ENCODE data around the gene PACS1.

Gene PACS1

GRCh38 chr11:66050581-66051231, 19.4 kb upstream of the PACS1 start:
- DNase-seq (ENCODE audit: low read depth): no peak

GRCh38 chr11:66051371-66051765, 18.7 kb upstream of the PACS1 start:
- DNase-seq (ENCODE audit: low read depth): no peak

- DNase-seq (ENCODE audit: low read depth): peak; percentile 92
Measured at GRCh38 chr11:66051766-66052663, 18.1 kb upstream of the PACS1 start, which contains the start of gene SF3B2. TSS of gene SF3B2 (plus strand) at chr11:66052364. CDS start at chr11:66052385, 21 bp downstream.

- no peak for DNase-seq (ENCODE audit: low read depth)
Measured at GRCh38 chr11:66052664-66052982, 17.4 kb upstream of the PACS1 start.

- no peak for DNase-seq (ENCODE audit: low read depth)
Measured at GRCh38 chr11:66055021-66055420, 15.1 kb upstream of the PACS1 start.

GRCh38 chr11:66056501-66056900, 13.6 kb upstream of the PACS1 start:
- DNase-seq (ENCODE audit: low read depth): no peak

GRCh38 chr11:66059966-66060680, 9.9 kb upstream of the PACS1 start:
- no peak for DNase-seq (ENCODE audit: low read depth)

- DNase-seq (ENCODE audit: low read depth): no peak
Measured at GRCh38 chr11:66061268-66061667, 8.8 kb upstream of the PACS1 start.

GRCh38 chr11:66062408-66062807, 7.7 kb upstream of the PACS1 start:
- DNase-seq (ENCODE audit: low read depth): no peak

GRCh38 chr11:66063900-66064299, 6.2 kb upstream of the PACS1 start:
- DNase-seq (ENCODE audit: low read depth): no peak

- no peak for DNase-seq (ENCODE audit: low read depth)
Measured at GRCh38 chr11:66064571-66064970, 5.5 kb upstream of the PACS1 start.

GRCh38 chr11:66066751-66067150, 3.3 kb upstream of the PACS1 start:
- DNase-seq (ENCODE audit: low read depth): no peak

- no peak for DNase-seq (ENCODE audit: low read depth)
Measured at GRCh38 chr11:66067640-66068039, 2.4 kb upstream of the PACS1 start.

- DNase-seq (ENCODE audit: low read depth): peak; percentile 44
Measured at GRCh38 chr11:66068154-66068821, 1.8 kb upstream of the PACS1 start.

- DNase-seq (ENCODE audit: low read depth): peak; percentile 57
Measured at GRCh38 chr11:66068923-66069714, 953 bp upstream of the PACS1 start.

GRCh38 chr11:66070604-66071380, 720 bp downstream of the PACS1 start:
- no peak for DNase-seq (ENCODE audit: low read depth)

- DNase-seq (ENCODE audit: low read depth): no peak
Measured at GRCh38 chr11:66071381-66071801, 1.3 kb downstream of the PACS1 start.

- DNase-seq (ENCODE audit: low read depth): no peak
Measured at GRCh38 chr11:66072081-66072480, 2.0 kb downstream of the PACS1 start.

GRCh38 chr11:66072518-66072917, 2.4 kb downstream of the PACS1 start:
- DNase-seq (ENCODE audit: low read depth): no peak

GRCh38 chr11:66073669-66074068, 3.6 kb downstream of the PACS1 start:
- DNase-seq (ENCODE audit: low read depth): no peak

GRCh38 chr11:66075273-66075672, 5.2 kb downstream of the PACS1 start:
- DNase-seq (ENCODE audit: low read depth): no peak

All from stromal cell of bone marrow (primary cell).